Activated CD4-positive, alpha-beta T cell treated with anti-CD3 and anti-CD28 coated beads for 24 hours (primary cell): Measurements from ENCODE around the gene WNT8A.
"Not testable (repeated sequence)": the region's sequence is repeated elsewhere in the genome, so short reads cannot be mapped to it uniquely, and the experiment has no call there.

ENCODE experiments used
- DNase-seq, 2 donors: peaks; one replicate each; pipeline ENCODE4 v3.0.0-alpha.2; 2020; ENCODE audit warnings: low read depth in 2 of 2

Gene WNT8A, protein sequence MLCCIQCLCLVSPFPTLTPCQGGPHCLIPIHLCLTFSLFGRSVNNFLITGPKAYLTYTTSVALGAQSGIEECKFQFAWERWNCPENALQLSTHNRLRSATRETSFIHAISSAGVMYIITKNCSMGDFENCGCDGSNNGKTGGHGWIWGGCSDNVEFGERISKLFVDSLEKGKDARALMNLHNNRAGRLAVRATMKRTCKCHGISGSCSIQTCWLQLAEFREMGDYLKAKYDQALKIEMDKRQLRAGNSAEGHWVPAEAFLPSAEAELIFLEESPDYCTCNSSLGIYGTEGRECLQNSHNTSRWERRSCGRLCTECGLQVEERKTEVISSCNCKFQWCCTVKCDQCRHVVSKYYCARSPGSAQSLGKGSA

DNA sequence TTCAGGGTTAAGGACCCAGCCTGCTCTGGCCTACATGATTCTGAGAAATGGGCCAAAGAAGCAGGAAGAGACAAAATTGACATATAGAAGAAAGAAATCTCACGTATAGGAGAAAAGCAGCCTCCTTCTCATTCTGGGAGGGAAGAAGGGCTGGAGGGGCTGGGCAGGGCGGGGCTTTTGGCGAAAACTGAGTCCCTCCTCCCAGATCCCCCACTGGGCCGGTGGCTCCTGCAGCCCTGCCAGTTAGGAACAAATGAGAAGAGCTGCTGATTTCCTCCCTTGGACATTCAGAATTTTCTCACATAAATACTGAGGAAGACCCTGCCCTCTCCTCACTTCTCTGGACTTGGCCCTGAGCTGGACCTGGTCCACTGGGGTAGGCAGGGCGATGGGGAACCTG is at the start of gene WNT8A:
WNT8A (plus strand) TSS at position 332 of the 400 bp plus-strand sequence. CDS start 95 bp downstream, outside the sequence.
- no peak for DNase-seq

DNA sequence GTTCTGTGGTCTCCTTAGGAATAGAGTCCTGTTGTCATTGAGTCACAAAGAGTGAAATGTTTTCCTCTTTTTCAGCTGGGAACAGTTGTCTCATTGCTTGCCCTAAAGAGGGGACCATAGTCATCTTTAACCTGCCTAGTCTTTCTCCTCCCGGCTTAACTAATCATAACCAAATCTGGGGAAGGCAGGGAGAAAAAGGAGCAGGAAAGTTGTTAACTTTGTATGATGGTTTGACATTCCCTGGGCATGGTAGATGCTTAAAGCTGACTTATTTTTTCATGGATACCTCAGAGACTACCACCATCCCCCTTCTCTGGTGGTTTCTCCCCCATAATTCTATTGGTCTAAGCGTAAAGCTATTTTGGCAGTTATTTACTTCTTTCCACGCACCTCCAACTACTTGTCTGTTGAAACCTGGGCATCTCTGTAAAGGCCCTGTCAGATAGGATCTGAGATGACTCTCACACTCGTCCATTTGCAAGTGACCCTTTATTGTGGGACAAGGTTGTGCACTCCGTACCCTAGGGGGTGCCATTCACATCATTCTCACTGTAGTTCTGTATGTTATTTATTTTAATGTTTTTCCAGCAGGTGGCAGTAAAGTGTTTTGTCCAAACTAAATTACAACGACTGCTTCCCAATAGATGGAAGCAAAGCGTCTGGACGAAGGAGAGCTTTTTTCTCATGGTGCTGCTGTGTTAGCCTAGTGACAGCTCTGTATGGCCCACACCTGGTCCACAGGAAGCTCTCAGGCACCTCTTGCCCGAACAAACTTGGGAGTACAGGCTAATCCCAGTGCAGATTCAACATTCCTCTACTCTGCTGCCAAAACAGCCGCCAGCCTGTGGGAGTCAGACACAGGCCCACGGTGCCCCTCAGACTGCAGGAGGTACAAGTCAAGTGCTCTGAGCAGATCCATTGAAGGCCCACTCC is 48.0 kb upstream of the WNT8A start:
- peak in 1 of 2 donors; percentile 33 for DNase-seq

DNA sequence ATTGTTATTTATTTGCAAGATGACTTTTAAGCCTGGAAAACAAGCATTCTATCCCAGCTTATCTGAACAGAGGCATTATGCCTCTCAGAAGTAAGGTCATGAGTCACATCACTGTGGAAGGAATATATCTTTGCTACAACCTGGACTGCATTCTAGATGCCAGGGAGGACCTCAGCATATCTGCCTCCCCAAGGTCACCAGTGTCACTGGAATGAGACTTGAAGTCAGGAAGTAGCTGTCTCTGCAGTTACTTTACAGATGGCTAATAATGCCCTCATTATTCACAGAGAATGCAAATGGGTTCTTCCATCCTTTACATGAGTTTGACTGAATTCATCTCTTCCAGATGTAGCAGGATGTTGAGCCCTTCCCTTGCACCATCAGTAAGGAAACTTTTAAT is 46.6 kb upstream of the WNT8A start:
- DNase-seq: no peak

DNA sequence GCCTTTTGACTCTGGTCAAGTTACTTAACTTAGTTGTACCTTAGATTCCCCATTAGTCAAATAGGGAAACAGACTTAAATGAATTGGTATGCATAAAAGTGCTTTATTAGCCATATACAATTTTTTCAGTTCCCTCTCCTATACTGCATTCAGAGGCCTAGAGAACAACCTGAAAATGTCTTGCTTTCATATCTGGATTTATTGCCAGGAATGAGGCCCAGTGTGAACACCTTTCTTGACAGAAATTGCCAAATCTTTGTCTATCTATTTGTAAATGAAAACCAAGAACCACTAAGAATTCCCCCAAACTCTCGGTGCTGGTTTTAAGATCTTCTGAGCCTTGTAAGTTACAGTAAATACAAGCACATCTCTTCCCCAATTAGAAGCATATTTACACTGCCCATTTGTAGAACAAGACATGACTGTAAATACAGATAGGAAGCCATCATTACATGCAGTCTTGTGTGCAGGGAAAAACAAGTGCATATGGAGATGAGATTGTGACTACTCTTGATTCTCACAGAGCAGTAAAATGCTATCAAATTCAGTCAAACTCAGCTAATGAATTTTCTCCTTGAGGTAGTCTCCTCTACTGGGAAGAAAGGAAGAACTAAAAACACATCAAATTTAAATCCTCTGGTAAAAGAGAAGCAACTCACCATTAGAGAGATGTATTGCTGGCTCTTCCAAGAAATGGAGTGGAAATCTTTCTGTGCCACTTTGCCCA is 45.8 kb upstream of the WNT8A start:
- DNase-seq: no peak

DNA sequence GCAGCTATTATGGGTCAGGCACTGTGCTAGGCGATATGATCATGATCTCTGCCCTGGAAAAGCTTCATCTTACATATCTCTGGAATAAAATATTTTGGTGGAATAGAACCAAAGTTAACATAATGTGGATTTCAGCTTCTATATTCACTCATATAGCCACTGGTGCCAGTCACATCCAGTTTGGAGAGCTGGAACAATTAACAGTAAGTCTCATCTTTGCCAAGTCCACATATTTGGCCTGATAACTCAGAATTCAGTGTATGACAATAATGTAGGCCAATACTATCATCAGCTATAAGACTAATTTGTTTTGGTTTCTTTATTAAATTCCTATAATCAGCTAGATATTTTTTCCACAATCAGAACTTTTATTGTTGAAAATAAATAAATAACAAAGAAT is 45.0 kb upstream of the WNT8A start:
- DNase-seq: no peak

DNA sequence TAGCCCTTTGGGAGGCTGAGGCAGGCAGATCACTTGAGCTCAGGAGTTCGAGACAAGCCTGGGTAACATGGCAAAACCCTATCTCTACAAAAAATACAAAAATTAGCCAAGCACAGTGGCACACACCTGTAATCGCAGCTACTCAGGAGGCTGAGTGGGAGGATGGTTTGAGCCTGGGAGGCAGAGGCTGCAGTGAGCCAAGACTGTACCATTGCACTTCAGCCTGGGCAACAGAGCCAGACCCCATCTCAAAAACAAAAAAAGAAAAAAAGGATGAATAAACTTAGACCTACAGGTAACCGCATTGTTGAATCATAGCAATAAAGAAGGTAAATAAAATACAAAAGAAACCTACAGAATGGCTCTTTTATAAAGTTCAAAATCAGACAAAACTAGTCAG is 38.5 kb upstream of the WNT8A start:
- DNase-seq: not testable (repeated sequence)

DNA sequence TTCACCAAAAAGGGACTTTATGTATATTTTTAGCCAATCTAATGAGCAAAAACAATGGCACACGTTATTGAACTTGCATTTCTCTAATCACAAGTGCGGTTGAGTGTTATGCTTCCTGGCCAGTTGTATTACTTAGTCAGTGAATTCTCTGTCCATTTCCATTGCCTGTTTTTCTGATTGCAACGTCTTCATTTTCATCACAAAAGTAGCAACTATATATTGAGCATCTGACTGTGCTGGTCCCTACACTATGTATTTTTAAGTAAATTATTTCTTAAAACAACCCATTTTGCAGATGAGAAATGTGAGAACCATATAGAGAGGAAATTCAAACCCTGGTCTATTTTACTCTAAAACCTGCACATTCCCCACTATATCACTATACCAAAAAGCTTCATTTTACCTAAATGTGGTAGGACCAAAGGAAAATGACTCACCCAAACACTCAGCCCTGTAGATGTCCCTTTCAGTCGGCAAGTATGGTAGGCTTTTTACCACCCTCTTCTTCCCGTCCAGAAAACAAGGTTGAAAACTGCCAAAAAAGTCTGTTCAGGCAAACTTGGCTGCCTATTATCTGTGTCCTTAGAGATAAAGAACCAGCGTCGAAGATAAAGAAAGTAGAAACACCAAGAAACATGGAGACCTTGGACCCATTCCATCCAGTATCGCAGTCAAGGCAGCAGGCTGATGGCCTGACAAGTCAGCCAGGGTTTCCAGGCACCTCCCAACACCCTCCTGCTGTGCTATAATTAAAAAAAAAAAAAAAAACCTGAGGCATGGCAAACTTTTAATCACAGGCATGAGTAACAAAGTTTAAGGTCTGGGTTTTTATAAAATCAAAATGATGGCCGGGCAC is 32.2 kb upstream of the WNT8A start:
- no peak for DNase-seq

DNA sequence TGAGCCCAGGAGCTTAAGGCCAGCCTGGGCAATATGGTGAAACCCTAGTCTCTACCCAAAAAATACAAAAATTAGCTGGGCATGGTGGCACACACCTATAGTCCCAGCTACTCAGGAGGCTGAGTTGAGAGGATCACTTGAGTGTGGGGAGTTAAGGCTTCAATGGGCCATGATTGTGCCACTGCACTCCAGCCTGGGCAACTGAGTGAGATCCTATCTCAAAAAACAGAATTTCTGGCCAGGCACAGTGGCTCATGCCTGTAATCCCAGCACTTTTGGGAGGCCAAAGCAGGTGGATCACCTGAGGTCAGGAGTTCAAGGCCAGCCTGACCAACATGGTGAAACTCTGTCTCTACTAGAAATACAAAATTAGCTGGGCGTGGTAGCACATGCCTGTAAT is 31.1 kb upstream of the WNT8A start:
- not testable (repeated sequence) for DNase-seq

DNA sequence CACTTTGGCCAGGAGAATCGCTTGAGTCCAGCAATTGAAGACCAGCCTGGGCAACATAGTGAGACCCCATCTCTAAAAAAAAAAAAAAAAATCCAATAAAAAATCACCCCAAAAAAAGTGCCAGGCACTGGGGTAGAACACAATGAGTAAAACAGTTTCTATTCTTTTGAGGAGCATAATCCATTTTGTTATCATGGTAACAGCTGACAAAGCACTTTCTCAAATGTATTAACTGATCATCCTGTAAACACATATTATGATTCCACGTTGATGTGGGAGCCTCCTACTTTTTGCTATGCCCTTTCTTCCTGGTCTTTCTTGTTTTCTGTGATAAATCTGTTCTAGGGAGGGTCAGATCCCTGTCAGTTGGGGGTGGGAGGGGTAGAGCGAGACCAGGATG is 30.3 kb upstream of the WNT8A start:
- no peak for DNase-seq

DNA sequence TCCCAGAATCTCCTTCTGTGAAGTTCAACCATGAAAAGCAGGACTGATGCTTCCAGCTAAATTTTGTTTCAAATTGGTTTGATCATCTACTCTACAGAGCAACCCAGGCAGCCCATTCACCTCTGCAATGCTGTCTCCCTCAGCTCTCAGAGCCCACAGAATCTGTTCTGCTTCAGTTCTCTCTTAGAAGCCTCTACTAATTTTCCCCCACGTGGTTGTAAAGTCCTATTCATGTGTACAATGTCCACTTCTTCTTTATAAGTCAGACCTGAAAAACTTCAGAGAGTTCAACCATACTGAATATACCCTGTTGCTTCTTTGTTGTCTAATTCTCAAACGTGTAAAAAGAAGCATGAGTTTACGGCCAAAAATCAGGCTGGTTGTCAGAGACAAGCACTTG is 29.6 kb upstream of the WNT8A start:
- no peak for DNase-seq

DNA sequence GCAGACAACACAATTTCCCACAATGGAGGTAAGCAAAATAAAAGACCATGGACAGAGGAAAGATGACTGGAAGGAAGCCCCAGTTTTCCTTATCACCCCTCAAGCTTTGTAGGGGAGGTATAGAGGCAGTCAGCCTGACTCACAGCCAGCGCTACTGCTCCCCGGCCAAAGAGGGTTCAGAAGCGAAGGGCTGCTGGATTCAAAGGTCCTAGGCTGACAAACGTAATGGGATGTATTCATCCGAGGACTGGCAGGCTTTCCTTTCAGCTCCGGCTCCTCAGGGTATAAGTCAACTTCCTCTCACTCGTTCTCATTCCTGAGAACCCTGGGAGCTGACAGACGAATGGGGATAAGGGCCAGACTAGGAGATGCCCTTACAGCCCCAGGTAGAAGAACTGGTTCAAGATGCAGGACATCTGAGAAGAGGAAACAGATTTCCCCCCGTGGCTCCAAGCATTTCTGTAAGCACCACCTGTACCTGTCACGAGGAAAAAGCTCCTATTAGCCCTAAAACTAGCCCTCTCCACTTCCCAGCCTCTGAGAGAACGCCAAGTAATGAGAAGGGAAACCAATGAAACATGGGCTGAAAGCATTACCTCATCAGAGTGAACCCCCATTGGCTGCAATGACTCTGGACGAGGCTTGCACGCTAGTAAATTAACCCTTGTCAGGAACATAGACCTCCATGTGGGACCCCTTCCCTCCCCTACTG is 28.8 kb upstream of the WNT8A start:
- no peak for DNase-seq

DNA sequence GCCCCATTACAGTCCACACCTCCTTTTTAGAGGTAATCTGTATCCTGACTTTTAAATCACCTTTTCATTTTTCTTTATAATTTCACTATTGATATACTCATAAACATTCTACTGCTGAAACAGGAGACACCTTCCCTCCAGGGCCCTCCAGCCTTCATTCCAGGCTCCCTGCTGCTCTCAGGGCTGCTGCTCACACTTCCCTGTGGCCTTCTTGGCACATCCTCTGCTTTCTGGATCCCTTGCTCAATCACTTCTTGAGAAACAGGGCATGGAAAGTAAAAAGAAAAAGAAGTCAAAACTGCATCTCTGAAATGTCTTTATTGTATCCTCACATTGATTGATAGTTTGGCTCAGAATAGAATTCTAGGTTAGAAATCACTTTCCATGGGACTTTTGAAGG is 19.3 kb upstream of the WNT8A start:
- no peak for DNase-seq

DNA sequence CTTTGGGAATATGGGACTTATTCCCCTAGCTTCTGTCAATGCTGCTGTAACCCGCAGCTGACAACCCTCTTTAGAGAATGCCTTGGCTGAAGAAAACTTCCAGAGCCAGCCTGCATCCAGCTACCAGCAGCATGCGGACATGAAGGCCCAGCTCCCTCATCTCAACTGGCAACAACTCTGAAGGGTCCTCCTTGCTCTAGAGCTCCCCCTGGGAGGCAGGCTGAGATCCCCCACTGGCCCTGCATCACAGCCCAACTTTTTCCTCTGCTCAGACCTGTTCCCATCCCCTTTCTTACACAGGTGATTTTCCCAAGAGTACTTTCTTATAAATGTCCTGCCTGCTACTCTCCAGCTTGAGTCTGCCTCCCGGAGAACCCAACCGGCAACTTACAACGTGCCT is 18.7 kb upstream of the WNT8A start:
- no peak for DNase-seq

DNA sequence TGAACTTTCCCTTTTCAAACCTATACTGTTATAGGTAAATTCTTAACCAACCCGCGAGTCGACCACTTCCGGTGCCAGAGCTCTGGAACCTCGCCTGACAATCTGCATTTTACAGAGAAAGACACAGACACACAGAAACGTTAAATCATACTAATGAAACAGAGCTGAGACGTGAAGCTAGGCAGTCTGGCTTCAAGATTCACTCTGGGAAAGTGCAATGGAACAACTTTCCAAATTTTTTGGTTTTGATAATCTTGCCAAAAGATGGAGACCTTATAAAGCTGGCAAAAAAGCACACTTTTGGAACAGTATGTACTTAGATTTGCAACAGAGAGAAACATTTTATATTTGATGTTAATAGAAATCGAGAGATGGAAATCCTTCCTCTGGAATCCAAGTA is 15.9 kb upstream of the WNT8A start:
- DNase-seq: no peak

DNA sequence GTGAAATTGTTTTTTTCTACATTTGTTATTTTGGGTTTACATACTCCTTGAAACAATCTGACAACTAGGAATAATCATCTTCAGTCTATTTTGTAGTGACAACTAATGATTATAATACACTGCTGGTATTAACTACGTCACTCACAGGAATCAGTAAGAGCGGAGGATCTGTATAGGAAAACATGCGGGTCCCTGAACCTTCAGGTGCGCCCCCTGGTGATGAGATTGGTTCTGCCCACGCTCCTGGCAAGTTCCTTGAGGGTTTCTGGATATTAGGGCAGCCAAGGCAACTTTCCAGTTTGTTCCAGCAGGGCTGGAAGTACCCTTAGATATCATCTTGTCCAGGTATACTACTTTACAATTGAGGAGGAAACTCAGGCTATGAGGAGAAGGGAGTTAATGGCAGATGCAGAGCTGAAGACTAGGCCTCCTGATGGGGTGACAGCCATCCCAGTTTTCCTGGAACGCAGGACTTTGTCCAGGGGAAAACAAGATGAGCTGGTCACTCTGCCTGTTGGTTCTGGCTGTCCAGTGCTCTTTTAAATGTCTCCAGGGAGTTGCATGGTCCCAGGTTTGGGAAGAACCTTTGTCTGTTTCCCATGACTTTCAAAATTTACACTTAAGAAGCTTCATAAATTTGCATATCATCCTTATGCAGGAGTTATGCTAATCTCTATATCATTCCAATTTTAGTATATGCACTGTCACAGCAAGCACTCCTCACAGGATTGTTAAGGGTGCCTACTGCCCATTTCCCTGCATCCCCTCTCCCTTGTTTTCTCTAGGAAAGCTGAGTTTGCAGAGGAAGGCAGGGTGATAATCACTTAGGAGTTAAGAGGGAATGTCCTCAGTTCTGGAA is 14.9 kb upstream of the WNT8A start:
- DNase-seq: peak; percentile 61 to 71

DNA sequence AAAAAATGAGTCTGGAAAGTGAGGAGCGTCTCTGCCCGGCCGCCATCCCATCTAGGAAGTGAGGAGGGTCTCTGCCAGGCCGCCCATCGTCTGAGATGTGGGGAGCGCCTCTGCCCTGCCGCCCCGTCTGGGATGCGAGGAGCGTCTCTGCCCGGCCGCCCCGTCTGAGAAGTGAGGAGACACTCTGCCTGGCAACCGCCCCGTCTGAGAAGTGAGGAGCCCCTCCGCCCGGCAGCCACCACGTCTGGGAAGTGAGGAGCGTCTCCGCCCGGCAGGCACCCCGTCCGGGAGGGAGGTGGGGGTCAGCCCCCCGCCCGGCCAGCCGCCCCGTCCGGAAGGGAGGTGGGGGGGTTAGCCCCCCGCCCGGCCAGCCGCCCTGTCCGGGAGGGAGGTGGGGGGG is 13.8 kb upstream of the WNT8A start:
- not testable (repeated sequence) for DNase-seq

DNA sequence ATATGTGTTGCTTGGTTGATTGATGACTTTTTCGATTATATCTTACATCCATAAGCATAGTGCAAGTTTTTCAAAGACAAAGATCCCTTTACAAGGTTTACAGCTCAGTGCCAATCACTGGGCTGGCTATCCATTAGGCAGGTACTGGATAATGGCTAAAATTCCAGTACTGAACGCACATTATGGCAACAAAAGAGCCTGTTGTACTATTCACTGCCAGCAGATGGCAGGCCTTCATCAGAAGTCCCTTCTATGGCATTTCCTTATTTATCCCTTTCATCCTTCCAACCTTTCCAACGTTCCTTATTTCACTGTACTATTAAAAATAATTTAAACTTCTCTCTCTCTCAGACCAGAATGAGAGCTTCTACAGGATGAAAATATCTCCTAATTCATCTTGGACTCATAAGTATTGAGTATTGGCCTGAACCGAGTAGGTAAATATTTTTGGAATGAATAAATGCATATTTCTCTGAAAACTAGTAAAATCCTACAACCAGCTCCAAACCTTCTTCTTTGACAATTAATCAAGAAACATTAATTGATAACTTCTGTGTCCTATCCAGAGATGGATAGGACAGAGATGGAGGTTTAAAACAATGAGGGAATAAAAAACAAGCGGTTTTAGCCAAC is 6.7 kb upstream of the WNT8A start:
- peak; percentile 15 to 48 for DNase-seq

DNA sequence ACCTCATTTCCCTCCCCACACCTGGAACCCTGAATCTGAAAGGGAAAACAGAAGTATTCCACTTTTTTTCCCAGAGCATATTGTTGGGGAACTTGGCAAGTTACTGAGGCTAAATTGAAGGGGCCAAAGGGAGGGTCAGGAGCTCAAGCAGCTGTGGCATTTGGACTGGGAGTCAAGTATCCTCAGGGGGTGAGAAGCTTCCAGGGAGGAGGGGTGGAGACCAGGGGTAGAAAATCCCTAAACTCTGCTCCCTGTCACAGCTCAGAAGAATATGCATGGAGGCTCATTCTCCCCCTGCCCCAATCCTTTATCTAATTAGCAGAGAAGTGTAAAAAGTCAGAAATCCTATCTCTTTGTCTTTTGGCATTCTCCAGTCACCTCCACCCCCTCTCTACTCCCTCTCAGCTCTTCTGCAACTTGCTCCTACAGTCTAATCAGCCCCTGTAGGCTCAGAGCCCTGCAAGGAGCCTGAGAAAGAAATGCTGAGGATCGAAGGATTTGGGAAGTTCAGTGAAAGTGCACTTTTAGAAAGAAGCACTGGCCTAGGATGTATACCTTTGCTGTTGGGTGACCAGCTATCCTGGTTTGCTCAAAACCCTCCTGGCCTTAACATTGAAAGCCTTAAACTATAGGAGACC is 5.7 kb upstream of the WNT8A start:
- DNase-seq: no peak

DNA sequence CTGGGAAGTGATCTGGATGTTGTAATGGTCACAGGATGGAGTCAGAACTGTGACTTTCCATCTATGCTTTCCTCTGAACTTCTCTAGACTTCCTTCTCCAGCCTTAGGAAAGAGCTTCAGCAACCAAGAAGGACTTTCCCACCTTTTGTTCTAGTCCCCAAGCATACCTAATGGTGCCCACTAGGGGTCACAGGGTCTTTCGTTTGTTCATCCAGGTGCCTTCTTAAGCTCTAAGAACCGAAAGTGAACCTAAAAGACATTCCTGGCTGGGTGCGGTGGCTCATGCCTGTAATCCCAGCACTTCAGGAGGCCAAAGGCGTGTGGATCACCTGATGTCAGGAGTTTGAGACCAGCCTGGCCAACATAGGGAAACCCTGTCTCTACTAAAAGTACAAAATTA is 1.8 kb upstream of the WNT8A start:
- no peak for DNase-seq
